22Rv1 (cell line): ENCODE measurements around the gene ZRANB3.

ENCODE experiments used
- H3K27ac ChIP-seq: fragments of 450-650 bp; 2 replicates; pipeline ENCODE4 v1.5.1; 2017
- ZFX ChIP-seq: fragments of 450-650 bp; IDR thresholded peaks from 2 replicates; pipeline ENCODE4 v1.6.1; 2017; ENCODE audit warnings: antibody characterized with exemption, borderline replicate concordance
- TF ChIP-seq, protein P1 (sequence below): fragments of 450-650 bp; IDR thresholded peaks from 2 replicates; pipeline ENCODE4 v1.5.1; 2017; ENCODE audit warnings: mild to moderate bottlenecking

The ZRANB3 gene

GRCh38 chr2:135485441-135485840 lies 45.6 kb downstream of the ZRANB3 start:
- no peak overlapping the region for H3K27ac ChIP-seq
- TF ChIP-seq, protein P1, sequence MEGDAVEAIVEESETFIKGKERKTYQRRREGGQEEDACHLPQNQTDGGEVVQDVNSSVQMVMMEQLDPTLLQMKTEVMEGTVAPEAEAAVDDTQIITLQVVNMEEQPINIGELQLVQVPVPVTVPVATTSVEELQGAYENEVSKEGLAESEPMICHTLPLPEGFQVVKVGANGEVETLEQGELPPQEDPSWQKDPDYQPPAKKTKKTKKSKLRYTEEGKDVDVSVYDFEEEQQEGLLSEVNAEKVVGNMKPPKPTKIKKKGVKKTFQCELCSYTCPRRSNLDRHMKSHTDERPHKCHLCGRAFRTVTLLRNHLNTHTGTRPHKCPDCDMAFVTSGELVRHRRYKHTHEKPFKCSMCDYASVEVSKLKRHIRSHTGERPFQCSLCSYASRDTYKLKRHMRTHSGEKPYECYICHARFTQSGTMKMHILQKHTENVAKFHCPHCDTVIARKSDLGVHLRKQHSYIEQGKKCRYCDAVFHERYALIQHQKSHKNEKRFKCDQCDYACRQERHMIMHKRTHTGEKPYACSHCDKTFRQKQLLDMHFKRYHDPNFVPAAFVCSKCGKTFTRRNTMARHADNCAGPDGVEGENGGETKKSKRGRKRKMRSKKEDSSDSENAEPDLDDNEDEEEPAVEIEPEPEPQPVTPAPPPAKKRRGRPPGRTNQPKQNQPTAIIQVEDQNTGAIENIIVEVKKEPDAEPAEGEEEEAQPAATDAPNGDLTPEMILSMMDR, result no peak
- no peak for TF ChIP-seq ZFX

- no peak overlapping the region for H3K27ac ChIP-seq
- no peak for TF ChIP-seq ZFX
- TF ChIP-seq, protein P1, result no peak
These were observed 55.9 kb downstream of the ZRANB3 start for GRCh38 chr2:135475128-135475527.

GRCh38 chr2:135473567-135473966 lies 57.5 kb downstream of the ZRANB3 start:
- TF ChIP-seq, protein P1, result peak; percentile 46
- no peak for TF ChIP-seq ZFX
- no peak overlapping the region for H3K27ac ChIP-seq

DNA sequence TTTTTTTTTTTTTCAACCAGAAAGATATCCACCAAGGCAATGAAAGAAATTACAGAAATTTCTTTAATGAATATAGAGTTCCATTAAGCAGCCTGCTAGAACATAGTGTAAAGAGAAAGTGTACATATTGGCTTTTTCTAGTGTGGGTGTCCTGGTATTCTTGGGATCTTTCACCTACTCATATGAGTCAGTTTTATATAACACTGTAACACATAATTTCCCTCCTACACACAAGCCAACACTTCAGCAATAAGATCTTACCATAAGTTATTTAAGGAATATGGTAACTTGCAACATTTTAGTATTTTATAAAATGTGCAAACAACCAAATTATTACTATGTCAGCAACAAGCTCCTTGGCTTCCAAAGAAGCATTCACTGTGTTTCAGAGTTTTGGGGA lies 59.9 kb downstream of the ZRANB3 start:
- H3K27ac ChIP-seq, result no peak overlapping the region
- TF ChIP-seq ZFX, result no peak
- TF ChIP-seq, protein P1, result no peak

DNA sequence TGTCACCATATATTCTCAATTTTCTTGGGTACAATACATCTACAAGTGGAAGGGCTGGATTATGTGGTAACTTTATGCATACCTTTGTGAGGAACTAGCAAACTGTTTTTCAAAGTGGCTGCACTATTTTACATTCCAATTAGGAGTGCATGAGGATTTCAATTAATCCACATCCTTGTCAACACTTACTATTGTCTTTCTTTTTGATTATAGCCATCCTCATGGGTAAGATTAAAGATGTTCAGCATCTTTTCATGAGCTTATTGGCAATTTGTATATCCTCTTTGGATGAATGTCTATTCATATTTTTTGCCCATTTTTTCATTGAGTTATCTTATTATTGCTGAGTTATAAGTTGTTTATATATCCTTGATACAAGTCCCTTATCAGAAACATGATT lies 73.7 kb downstream of the ZRANB3 start:
- TF ChIP-seq, protein P1, result no peak
- TF ChIP-seq ZFX, result no peak
- no peak overlapping the region for H3K27ac ChIP-seq

DNA sequence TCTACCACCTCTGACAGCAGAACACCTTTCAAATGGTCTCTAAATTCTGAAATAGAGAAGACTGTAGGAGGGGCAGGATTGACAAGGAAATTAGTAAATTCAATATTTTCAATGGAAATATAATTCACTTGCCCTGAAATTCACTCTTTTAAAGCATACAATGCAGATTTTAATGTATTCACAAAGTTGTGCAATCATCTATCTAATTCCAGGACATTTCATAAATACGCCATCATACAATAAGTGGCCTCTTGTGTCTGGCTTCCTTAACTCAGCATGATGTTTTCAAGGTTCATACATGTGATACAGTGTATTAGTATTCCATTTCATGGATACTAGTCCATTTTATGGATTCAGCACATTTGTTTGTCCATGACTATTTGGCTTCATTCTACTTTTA lies 74.2 kb downstream of the ZRANB3 start:
- no peak for TF ChIP-seq ZFX
- TF ChIP-seq, protein P1, result no peak

GRCh38 chr2:135456431-135456830 lies 74.6 kb downstream of the ZRANB3 start:
- TF ChIP-seq, protein P1, result no peak
- no peak for TF ChIP-seq ZFX
- no peak overlapping the region for H3K27ac ChIP-seq

More for the DNA sequence above, 74.2 kb downstream of the ZRANB3 start:
- H3K27ac ChIP-seq, result no peak overlapping the region
